ENCODE data around the gene PDE11A. TPM values are rescaled to one million over a fixed set of nuclear protein-coding genes. Genes with fewer than 3 reads are reported as not detected.

Gene PDE11A
- total and polyA plus RNA-seq, 2 experiments from 2014 or later: 1.7 to 3.6 TPM

DNA sequence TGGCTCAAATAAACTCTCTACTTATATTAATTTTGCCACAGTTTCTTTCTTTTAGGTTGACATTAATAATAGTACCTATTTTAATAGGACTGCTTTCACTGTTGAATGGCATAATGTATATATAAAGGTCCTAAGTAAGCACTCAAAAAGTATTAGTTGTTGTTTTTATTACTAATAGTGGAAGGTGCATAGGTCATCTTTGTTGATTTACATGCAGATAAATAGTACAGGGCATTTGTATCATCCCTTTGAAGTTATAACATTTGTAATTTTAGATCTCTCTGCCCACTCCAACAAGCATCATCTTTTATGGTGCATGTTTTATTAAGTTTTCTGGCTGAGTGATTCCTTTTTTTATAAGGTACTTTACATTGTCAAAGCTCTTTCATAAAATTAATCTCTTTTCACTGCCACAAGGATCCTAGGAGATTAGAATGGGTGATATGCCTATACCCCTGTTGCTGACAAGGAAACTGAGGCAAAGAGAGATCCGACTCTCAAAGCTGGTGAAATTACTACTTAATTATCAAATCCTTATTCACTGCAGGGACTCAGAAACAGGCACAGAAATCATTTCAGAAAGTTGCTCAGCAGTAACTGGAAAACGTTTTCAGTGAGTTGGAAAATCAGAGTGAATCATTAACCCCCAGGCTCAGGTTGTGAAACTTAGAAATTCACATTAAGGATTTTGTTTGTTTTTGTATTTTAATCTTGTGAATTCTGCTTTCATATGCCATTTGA is 380.4 kb downstream of the PDE11A start:
- no peak overlapping the region for H3K27ac ChIP-seq
- TF ChIP-seq, protein P1, sequence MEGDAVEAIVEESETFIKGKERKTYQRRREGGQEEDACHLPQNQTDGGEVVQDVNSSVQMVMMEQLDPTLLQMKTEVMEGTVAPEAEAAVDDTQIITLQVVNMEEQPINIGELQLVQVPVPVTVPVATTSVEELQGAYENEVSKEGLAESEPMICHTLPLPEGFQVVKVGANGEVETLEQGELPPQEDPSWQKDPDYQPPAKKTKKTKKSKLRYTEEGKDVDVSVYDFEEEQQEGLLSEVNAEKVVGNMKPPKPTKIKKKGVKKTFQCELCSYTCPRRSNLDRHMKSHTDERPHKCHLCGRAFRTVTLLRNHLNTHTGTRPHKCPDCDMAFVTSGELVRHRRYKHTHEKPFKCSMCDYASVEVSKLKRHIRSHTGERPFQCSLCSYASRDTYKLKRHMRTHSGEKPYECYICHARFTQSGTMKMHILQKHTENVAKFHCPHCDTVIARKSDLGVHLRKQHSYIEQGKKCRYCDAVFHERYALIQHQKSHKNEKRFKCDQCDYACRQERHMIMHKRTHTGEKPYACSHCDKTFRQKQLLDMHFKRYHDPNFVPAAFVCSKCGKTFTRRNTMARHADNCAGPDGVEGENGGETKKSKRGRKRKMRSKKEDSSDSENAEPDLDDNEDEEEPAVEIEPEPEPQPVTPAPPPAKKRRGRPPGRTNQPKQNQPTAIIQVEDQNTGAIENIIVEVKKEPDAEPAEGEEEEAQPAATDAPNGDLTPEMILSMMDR (IDR thresholded peaks at IDR 0.05; ENCODE audit: low read depth, low read length): no peak
- H3K27me3 ChIP-seq: no peaks in the 10 kb centered on the region
- DNase-seq (ENCODE audit: low read depth in 1 of 2, low spot score in 1 of 2): no peak
- no peak overlapping the region for H3K4me3 ChIP-seq
- no peaks in the 10 kb centered on the region for H3K9me3 ChIP-seq (ENCODE audit: low read depth)
- peaks cover 12% of the 10 kb centered on the region for H3K4me1 ChIP-seq (ENCODE audit: low read depth)
- no peaks in the 10 kb centered on the region for H3K36me3 ChIP-seq

DNA sequence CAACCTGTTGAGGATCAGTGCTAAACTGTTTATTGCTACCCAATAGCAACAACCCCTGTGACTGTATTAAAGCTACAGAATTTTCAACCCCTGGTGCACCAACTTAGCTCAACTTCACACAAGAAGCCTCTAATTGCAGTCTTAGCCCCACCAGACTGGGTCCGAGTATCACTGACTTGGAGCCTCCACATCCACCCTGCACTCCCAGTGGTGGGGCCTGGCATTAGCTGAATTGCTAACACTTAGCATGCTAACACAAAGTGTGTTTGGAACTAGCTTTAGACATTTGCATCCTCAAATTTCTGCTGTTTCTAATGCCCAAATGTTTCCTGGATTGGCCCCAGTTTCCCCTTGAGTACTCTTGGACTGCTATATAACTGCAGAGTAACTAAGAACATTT is 381.4 kb downstream of the PDE11A start:
- Histone ChIP-seq H3K4me3 (no peak overlapping the region), H3K36me3 (no peaks in the 10 kb centered on the region), H3K27ac (no peak overlapping the region), H3K4me1 (ENCODE audit: low read depth) (peaks cover 12% of the 10 kb centered on the region), H3K9me3 (ENCODE audit: low read depth) (no peaks in the 10 kb centered on the region), H3K27me3 (no peaks in the 10 kb centered on the region)
- no peak for DNase-seq (ENCODE audit: low read depth in 1 of 2, low spot score in 1 of 2)
- TF ChIP-seq, protein P1 (IDR thresholded peaks at IDR 0.05; ENCODE audit: low read depth, low read length): no peak

DNA sequence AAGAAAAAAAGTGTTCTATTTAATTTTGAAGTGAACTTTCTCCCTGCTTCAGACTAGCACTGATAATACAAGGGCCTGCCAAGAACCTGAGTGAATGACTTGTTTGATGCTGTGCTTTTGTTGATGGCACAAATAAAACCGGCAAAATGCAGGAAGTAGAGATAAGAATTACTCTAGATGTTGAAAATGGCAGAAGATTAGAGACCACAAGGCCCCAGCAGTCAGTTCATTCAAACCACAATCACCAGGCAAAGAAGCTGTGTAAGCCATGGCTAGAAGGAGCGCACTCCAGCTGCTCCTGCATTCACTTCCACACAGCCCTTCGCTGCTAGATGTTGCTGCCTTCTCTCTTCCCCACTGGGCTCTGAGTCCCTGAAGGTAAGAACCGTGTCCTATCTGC is 383.0 kb downstream of the PDE11A start:
- Histone ChIP-seq H3K4me3 (no peak overlapping the region), H3K27ac (peak overlapping the region; percentile 8), H3K36me3 (no peaks in the 10 kb centered on the region), H3K4me1 (ENCODE audit: low read depth) (peaks cover 3% of the 10 kb centered on the region), H3K9me3 (ENCODE audit: low read depth) (no peaks in the 10 kb centered on the region), H3K27me3 (no peaks in the 10 kb centered on the region)
- TF ChIP-seq, protein P1 (IDR thresholded peaks at IDR 0.05; ENCODE audit: low read depth, low read length): no peak
- peak in 1 of 2 donors; percentile 17 for DNase-seq (ENCODE audit: low read depth in 1 of 2, low spot score in 1 of 2)

DNA sequence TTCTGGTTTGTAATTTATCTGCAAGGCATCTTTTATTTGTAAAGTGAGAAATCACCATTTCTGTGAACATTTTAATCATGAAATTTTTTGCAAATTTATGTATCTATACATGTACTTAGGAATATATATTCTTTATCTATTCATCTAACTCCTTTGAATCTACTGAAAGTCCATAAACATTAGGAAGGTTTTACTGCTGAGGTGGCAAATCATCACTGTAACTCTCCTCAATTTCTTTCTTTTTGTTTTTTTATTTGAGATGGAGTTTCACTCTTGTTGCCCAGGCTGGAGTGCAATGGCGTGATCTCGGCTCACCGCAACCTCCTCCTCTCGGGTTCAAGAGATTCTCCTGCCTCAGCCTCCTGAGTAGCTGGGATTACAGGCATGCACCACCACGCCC is 383.7 kb downstream of the PDE11A start:
- no peaks in the 10 kb centered on the region for H3K4me1 ChIP-seq (ENCODE audit: low read depth)
- DNase-seq (ENCODE audit: low read depth in 1 of 2, low spot score in 1 of 2): no peak

DNA sequence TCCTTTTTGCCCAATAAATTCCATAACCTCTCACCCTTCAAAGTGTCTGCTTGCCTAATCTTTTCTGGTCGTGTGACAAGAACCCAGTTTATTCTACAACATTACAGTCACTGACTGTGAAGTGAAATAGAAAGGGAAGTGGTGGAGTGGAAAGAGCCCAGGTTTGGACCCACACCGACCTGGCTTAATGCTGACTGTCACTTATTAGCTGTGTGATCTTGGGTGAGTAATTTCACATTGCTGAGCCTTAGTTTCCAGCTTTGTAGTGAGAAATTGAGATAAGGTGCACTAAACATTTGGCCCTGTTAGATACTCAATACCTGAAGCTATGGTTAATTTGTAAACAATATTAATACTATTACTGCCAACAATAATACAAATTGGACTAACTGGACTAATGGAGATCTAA is 388.9 kb downstream of the PDE11A start:
- H3K27me3 ChIP-seq: no peaks in the 10 kb centered on the region
- no peak overlapping the region for H3K4me3 ChIP-seq
- H3K9me3 ChIP-seq (ENCODE audit: low read depth): no peaks in the 10 kb centered on the region
- H3K4me1 ChIP-seq (ENCODE audit: low read depth): peaks cover 19% of the 10 kb centered on the region
- no peak overlapping the region for H3K27ac ChIP-seq
- DNase-seq (ENCODE audit: low read depth in 1 of 2, low spot score in 1 of 2): no peak
- H3K36me3 ChIP-seq: no peaks in the 10 kb centered on the region
- TF ChIP-seq, protein P1 (IDR thresholded peaks at IDR 0.05; ENCODE audit: low read depth, low read length): no peak

More for the DNA sequence above, 383.7 kb downstream of the PDE11A start:
- Histone ChIP-seq H3K9me3 (ENCODE audit: low read depth) (no peaks in the 10 kb centered on the region), H3K4me3 (no peak overlapping the region), H3K27ac (no peak overlapping the region), H3K27me3 (no peaks in the 10 kb centered on the region), H3K36me3 (no peaks in the 10 kb centered on the region)
- TF ChIP-seq, protein P1 (IDR thresholded peaks at IDR 0.05; ENCODE audit: low read depth, low read length): no peak
